ENCODE data around the gene ARID1B. TPM values are rescaled to one million over a fixed set of nuclear protein-coding genes. Genes with fewer than 3 reads are reported as not detected.

ARID1B gene
- total RNA-seq, 4 donors from 2014 or later, result 70.5 to 135 (median 78.2) TPM

- DNase-seq (ENCODE audit: low spot score) (no peak), ATAC-seq (ENCODE audit: low FRiP score) (no peak)
- no peak for TF ChIP-seq CTCF (IDR thresholded peaks at IDR 0.05)
Measured at GRCh38 chr6:157239671-157240058, 462.5 kb downstream of the ARID1B start.

- DNase-seq (ENCODE audit: low spot score) (no peak), ATAC-seq (ENCODE audit: low FRiP score) (peak; percentile 68)
- no peak for TF ChIP-seq CTCF (IDR thresholded peaks at IDR 0.05)
Measured at GRCh38 chr6:157240059-157240959, 463.1 kb downstream of the ARID1B start.

- DNase-seq (ENCODE audit: low spot score) (no peak), ATAC-seq (ENCODE audit: low FRiP score) (no peak)
- TF ChIP-seq CTCF (IDR thresholded peaks at IDR 0.05), result no peak
Measured at GRCh38 chr6:157240960-157241311, 463.8 kb downstream of the ARID1B start.

- DNase-seq (ENCODE audit: low spot score) (no peak), ATAC-seq (ENCODE audit: low FRiP score) (no peak)
- TF ChIP-seq CTCF (IDR thresholded peaks at IDR 0.05), result no peak
Measured at GRCh38 chr6:157242791-157243190, 465.6 kb downstream of the ARID1B start.

GRCh38 chr6:157244175-157244574, 467.0 kb downstream of the ARID1B start:
- peak; percentile 20 for ATAC-seq (ENCODE audit: low FRiP score)
- no peak for DNase-seq (ENCODE audit: low spot score)
- TF ChIP-seq CTCF (IDR thresholded peaks at IDR 0.05), result no peak

GRCh38 chr6:157244780-157245179, 467.6 kb downstream of the ARID1B start:
- ATAC-seq (ENCODE audit: low FRiP score) (no peak), DNase-seq (ENCODE audit: low spot score) (no peak)
- no peak for TF ChIP-seq CTCF (IDR thresholded peaks at IDR 0.05)

GRCh38 chr6:157245436-157245835, 468.3 kb downstream of the ARID1B start:
- DNase-seq (ENCODE audit: low spot score), result no peak
- ATAC-seq (ENCODE audit: low FRiP score), result no peak

More at GRCh38 chr6:157245436-157245835, 468.3 kb downstream of the ARID1B start:
- TF ChIP-seq CTCF (IDR thresholded peaks at IDR 0.05), result no peak
